Activated T-helper 17 cell treated with anti-CD3 and anti-CD28 coated beads, Interleukin-2, amount 50 U/mL, for 72 hours (primary cell): ENCODE measurements around the gene PDIA6. TPM values are rescaled to one million over a fixed set of nuclear protein-coding genes. Genes with fewer than 3 reads are reported as not detected.
A peak's percentile ranks its signal among the peaks of the same experiment; 100 is the strongest.
"Not testable (repeated sequence)": the region's sequence is repeated elsewhere in the genome, so short reads cannot be mapped to it uniquely, and the experiment has no call there.

ENCODE experiments used
- ATAC-seq: fragments of 150-1000 bp; cut with Tn5 transposase; replicated peaks from 2 replicates; pipeline ENCODE4 v1.10.0; 2021; ENCODE audit warnings: mild to moderate bottlenecking, moderate library complexity
- H3K27ac Mint-ChIP-seq: one replicate; pipeline ENCODE4 v1.8.0; 2022; ENCODE audit warnings: mixed read lengths
- H3K27me3 Mint-ChIP-seq: one replicate; pipeline ENCODE4 v1.8.0; 2022; ENCODE audit warnings: mixed read lengths
- H3K36me3 Mint-ChIP-seq: one replicate; pipeline ENCODE4 v1.8.0; 2022; ENCODE audit warnings: low read depth, mild to moderate bottlenecking, mixed read lengths
- H3K4me1 Mint-ChIP-seq: one replicate; pipeline ENCODE4 v1.8.0; 2022; ENCODE audit warnings: mixed read lengths
- H3K4me3 Mint-ChIP-seq: one replicate; pipeline ENCODE4 v1.8.0; 2022; ENCODE audit warnings: mild to moderate bottlenecking, mixed read lengths
- H3K9me3 Mint-ChIP-seq: one replicate; pipeline ENCODE4 v1.8.0; 2022; ENCODE audit warnings: mixed read lengths
- total RNA-seq, 2 donors: library from RNA; stranded (reverse); gene quantifications; one replicate each; pipeline ENCODE4 v1.2.3, GENCODE V29; 2022

PDIA6 gene
- total RNA-seq, 2 donors from 2014 or later: 129 to 206 TPM

DNA sequence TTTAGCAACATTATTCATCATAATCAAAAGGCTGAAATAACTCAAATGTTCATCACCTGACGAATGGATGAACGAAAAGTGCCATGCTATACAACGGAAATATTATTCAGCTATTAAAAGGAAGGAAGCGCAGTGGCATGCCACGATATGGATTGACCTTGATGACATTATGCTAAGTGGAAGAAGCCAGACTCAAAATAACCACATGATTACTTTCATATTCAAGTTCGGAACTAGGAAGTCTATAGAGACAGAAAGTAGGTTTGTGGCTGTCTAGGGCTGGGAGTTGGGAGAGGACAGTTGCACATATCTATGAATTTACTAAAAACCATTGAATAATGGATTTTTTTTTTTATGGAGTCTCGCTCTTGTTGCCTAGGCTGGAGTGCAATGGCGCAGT lies 13.4 kb upstream of the PDIA6 start:
- H3K36me3 Mint-ChIP-seq: no peaks in the 10 kb centered on the region
- ATAC-seq: no peak
- H3K4me3 Mint-ChIP-seq: no peak overlapping the region
- no peak overlapping the region for H3K27ac Mint-ChIP-seq
- no peaks in the 10 kb centered on the region for H3K9me3 Mint-ChIP-seq
- H3K4me1 Mint-ChIP-seq: no peaks in the 10 kb centered on the region
- peaks cover 14% of the 10 kb centered on the region for H3K27me3 Mint-ChIP-seq

DNA sequence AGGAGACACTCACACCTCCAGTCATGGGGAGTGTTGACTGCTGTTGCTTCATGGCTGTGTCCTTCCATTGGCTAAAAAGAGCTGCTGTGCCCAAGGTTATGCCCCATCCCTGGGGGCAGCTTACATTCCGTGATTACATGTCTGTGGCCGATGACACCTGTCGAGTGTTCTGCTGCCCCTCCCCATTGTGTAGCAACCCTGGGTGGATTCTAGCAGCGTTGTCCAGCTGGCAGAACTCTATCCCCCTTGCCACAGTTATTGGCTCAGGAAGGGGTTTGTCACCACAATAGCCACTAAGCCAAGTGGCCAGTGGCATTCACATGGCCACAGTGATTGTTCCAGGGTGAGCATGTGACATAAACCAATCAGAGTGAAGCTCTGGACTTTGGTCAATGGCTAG lies 11.6 kb upstream of the PDIA6 start:
- no peak for ATAC-seq
- Mint-ChIP-seq H3K4me1 (no peaks in the 10 kb centered on the region), H3K27ac (no peak overlapping the region), H3K9me3 (no peaks in the 10 kb centered on the region), H3K27me3 (peaks cover 18% of the 10 kb centered on the region), H3K36me3 (no peaks in the 10 kb centered on the region), H3K4me3 (no peak overlapping the region)

DNA sequence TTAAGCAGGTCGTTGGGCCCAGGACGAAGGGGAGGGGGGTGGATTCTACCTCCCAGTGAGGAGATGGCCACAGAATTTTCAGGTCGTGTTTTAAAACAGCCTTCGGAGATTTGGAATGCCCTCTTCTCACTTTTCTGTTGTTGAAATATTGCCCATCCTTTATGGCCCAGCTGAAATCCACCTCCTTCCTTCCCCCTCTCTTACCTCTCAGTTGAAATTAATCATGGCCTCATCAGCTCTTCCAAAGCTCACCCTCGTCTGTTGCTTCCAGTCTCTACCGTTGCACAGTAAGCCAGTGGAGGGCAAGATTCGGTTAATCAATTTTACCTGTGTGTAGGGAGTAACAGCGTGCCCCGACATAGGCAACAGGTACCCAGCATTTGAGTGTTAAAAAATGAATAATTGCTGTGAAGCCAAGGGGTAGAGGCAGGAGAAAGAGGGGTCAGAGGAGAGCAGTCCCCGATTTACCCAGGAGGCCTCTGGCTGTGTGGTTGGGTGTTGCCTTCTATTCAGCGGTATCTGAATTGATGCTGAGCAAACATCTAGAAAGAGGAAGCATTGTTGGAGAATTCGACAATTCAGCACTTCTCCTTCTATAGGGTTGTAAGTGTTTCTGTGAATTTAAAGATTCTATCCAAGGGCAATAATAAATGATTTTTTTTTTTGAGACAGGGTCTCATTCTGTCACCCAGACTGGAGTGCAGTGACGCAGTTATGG lies 8.6 kb upstream of the PDIA6 start:
- no peaks in the 10 kb centered on the region for H3K36me3 Mint-ChIP-seq
- peaks cover 14% of the 10 kb centered on the region for H3K27me3 Mint-ChIP-seq
- no peak for ATAC-seq
- H3K4me3 Mint-ChIP-seq: no peak overlapping the region
- no peaks in the 10 kb centered on the region for H3K4me1 Mint-ChIP-seq
- no peak overlapping the region for H3K27ac Mint-ChIP-seq
- no peaks in the 10 kb centered on the region for H3K9me3 Mint-ChIP-seq

DNA sequence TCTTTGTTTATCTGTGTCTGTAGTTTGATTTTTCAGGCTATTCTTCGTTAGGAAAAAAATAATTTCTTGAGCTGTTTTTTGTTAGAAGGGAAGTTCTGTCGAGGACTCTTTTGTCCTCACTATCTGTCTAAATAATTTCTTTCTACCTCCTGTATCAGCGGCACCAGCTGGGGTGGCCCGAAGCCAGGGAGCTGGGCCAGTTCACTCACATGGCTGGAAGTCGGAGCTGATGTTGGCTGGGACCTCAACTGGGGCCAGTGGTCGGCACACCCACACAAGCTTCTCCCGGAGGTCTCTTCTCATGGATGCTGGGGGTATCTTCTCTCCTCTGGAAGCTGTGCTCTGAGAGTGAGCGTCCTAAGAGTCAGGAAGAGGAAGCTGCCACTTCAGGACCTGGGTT lies 8.0 kb upstream of the PDIA6 start:
- H3K4me3 Mint-ChIP-seq: no peak overlapping the region
- H3K36me3 Mint-ChIP-seq: no peaks in the 10 kb centered on the region
- H3K27ac Mint-ChIP-seq: no peak overlapping the region
- peaks cover 14% of the 10 kb centered on the region for H3K27me3 Mint-ChIP-seq
- no peaks in the 10 kb centered on the region for H3K9me3 Mint-ChIP-seq
- H3K4me1 Mint-ChIP-seq: no peaks in the 10 kb centered on the region
- ATAC-seq: no peak

DNA sequence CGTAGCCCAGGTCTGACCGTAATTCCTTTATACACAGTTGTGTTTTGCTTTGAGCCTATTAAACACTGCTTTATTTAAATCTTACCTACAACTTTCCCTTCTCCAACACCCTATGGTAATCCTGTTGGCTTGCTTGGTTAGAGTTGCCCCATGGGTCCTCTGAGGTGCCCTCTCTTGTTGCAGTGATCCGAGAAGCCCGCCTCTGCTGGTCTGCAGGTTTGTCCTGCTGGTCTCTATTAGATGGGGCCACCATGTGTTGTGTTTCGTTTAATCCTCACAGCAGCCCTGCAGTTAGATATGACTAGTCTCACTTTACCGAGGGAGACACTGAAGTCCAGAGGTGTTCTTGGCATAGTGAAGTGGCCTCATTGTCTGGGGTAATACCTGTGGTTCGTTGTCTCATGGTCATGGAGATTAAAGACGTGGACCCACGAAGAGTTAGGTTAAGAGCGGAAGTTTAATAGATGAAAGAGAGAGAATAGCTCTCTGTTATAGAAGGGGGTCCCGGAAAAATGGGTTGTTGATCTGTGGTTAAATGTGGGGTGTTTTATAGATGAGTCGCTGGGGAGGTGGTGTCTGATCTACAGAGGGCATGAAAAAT lies 7.2 kb upstream of the PDIA6 start:
- no peaks in the 10 kb centered on the region for H3K4me1 Mint-ChIP-seq
- peaks cover 9% of the 10 kb centered on the region for H3K27me3 Mint-ChIP-seq
- no peaks in the 10 kb centered on the region for H3K9me3 Mint-ChIP-seq
- no peak for ATAC-seq
- H3K36me3 Mint-ChIP-seq: no peaks in the 10 kb centered on the region
- H3K4me3 Mint-ChIP-seq: no peak overlapping the region
- no peak overlapping the region for H3K27ac Mint-ChIP-seq

DNA sequence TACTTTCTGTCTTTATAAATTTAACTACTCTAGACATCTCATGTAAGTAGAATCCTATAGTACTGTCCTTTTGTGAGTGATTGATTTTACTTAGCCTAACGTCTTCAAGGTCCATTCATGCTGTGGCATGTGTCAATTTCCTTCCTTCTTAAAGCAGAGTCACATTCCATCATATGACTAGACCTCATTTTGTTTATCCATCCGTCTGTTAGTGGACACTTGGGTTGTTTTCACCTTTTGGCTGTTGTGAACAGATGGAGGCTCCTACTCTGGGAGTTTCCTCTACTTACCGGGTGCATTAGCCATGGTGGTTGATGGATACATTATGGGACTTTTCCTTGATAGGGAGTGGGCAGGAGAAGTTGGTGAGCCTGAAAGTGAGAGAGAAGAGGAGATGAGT lies 6.4 kb upstream of the PDIA6 start:
- peaks cover 7% of the 10 kb centered on the region for H3K27me3 Mint-ChIP-seq
- no peak for ATAC-seq
- H3K4me3 Mint-ChIP-seq: no peak overlapping the region
- no peaks in the 10 kb centered on the region for H3K36me3 Mint-ChIP-seq
- no peaks in the 10 kb centered on the region for H3K4me1 Mint-ChIP-seq
- H3K27ac Mint-ChIP-seq: no peak overlapping the region
- H3K9me3 Mint-ChIP-seq: no peaks in the 10 kb centered on the region

DNA sequence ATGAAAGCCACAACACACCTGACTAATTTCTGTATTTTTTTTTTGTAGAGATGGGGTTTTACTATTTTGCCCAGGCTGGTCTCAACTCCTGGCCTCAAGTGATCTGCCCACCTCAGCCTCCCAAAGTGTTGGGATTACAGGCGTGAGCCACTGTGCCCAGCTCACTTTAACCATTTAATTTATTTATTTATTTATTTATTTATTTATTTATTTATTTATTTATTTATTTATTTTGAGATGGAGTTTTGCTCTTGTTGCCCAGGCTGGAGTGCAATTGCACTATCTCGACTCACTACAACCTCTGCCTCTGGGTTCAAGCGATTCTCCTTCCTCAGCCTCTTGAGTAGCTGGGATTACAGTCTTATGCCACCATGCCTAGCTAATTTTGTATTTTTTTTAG lies 5.7 kb upstream of the PDIA6 start:
- not testable (repeated sequence) for H3K27me3 Mint-ChIP-seq, H3K36me3 Mint-ChIP-seq, H3K9me3 Mint-ChIP-seq, H3K4me3 Mint-ChIP-seq, H3K4me1 Mint-ChIP-seq, ATAC-seq, H3K27ac Mint-ChIP-seq

DNA sequence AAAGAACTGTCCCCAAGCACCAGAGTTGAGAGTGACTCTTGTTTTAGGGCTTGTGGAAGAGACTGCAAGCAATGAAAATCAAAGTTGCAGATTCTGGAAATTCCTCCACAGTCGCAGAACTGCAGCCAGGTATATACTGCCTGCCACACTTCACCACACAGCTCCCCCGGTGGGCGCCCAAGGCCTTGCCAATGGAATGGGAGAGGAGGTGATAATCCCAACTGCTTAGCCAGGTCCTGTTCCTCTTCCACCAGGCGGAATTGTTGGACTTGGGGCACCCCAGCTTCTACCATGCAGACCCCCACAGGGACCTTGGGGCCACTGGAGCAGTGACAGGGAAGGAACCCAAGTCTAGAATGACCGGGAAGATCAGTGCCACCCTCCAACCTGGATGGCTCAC lies 4.8 kb upstream of the PDIA6 start:
- Mint-ChIP-seq H3K4me3 (no peak overlapping the region), H3K36me3 (no peaks in the 10 kb centered on the region), H3K27ac (no peak overlapping the region), H3K27me3 (peaks cover 7% of the 10 kb centered on the region), H3K9me3 (no peaks in the 10 kb centered on the region), H3K4me1 (no peaks in the 10 kb centered on the region)
- ATAC-seq: no peak

DNA sequence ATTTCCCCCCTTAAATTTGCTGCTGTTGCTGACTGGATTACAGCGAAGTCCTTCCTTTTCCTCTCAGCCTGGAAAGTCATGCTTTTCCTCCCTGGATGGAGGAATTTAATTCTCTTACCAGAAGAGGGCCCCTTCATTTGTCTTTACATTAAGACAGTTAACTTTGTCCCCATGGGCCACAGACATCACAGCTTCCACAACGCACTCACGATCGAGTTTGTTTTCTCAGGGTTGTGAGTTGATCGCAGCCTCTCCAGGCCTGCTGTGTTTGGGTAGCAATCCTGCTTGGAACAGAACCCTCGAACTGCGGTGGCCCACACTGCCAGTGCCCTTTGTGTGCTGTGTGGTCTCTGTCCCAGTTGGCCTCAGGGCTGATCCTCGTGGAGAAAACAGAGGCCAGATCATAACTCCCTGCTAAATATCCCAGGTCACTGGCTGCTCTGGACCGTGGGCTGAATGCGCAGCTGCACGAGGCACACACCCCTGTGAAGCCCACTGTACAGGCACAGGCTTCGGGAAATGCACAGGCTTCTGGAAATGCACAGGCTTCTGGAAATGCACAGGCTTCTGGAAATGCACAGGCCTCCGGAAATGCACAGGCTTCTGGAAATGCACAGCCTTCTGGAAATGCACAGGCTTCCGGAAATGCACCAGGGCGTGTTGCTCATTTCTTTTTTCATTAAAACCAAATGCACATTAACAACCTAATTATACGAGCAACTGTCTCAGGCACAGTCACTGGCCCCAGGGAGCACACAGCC lies 2.2 kb upstream of the PDIA6 start:
- Mint-ChIP-seq H3K4me3 (peak overlapping the region; percentile 75), H3K27ac (no peak overlapping the region), H3K4me1 (peaks cover 10% of the 10 kb centered on the region), H3K36me3 (peaks cover 22% of the 10 kb centered on the region), H3K9me3 (no peaks in the 10 kb centered on the region), H3K27me3 (peaks cover under 1% of the 10 kb centered on the region)
- no peak for ATAC-seq

DNA sequence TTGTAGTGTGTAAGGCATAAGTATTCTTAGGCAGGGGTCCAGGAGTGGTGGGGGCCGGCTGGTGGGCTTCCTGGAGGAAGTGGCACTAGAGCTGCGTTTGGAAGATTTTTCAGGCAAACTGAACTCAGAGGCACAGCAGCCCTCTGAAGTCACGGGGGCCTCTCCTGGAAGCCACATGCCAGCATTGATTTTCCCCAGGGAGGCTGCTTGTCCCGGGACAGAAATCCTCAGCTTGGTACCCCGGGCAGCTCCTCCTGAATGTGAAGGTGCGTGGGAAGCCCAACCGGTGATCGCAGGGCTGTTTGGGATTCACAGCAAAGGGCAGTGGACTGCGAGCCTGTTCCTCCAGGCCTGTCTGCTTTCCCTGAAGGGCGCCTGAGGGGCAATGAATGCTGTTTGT lies 1.6 kb upstream of the PDIA6 start:
- Mint-ChIP-seq H3K9me3 (no peaks in the 10 kb centered on the region), H3K27ac (no peak overlapping the region), H3K4me1 (peaks cover 11% of the 10 kb centered on the region), H3K27me3 (no peaks in the 10 kb centered on the region), H3K36me3 (peaks cover 28% of the 10 kb centered on the region), H3K4me3 (peak overlapping the region; percentile 75)
- no peak for ATAC-seq

DNA sequence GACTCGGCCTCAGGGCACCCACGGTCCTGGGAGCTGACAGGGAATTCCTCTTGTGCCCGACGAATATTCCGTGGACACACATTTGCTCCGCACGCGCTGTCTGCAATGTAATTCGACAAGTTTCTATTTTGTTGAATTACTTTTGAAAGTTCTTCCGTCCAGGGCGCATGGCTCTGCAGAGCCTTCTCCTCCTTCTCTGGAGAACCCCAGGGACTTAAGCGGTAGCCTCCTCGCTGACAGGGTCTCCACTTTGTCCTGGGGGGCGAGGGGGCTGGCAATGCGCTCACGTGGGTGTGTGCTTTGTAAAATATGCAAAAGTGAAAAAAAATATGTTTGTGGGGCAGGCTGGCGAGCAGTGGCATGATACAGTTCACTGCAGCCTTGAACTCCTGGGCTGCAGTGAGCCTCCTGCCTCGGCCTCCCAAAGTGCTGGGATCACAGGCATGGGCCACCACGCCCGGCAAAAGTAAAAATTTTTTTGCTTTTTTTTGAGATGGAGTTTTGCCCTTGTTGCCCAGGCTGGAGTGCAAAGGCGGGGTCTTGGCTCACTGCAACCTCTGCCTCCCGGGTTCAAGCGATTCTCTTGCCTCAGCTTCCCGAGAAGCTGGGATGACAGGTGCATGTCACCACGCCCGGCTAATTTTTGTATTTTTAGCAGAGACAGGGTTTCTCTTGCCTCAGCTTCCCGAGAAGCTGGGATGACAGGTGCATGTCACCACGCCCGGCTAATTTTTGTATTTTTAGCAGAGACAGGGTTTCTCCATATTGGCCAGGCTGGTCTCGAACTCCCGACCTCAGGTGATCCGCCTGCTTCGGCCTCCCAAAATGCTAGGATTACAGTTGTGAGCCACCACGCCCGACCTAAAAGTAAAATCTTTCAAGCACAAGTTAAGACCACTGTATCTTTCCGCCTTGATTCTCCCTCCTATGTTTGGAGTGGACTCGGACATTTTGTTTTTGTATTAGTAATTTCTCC lies 866 bp upstream of the PDIA6 start:
- Mint-ChIP-seq H3K36me3 (peaks cover 35% of the 10 kb centered on the region), H3K27ac (peak overlapping the region; percentile 25), H3K4me3 (peak overlapping the region; percentile 75), H3K4me1 (peaks cover 13% of the 10 kb centered on the region)
- ATAC-seq, H3K27me3 Mint-ChIP-seq, H3K9me3 Mint-ChIP-seq: not testable (repeated sequence)

DNA sequence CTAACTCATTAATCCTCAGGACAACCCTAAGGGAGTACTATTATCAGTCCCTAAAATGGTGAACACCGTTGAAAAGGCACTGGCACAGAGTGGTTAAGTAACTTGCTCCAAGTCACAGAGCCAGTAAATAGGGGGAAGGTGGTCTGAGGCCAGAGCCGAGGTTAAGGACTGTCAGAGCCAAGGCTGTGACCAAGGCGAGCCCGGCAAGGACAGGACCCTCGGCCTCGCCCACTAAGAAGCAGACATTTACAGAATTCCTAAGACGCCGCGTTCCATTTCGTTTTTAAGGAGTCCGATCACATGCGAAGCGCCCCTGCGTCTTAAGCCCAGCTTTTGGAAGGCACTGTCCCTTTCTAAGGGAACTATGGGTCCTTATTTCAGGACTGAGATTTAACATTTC lies 1.1 kb downstream of the PDIA6 start:
- Mint-ChIP-seq H3K36me3 (peaks cover 55% of the 10 kb centered on the region), H3K4me3 (peak overlapping the region; percentile 98), H3K9me3 (no peaks in the 10 kb centered on the region), H3K27me3 (no peaks in the 10 kb centered on the region), H3K27ac (peak overlapping the region; percentile 94), H3K4me1 (peaks cover 26% of the 10 kb centered on the region)
- no peak for ATAC-seq

DNA sequence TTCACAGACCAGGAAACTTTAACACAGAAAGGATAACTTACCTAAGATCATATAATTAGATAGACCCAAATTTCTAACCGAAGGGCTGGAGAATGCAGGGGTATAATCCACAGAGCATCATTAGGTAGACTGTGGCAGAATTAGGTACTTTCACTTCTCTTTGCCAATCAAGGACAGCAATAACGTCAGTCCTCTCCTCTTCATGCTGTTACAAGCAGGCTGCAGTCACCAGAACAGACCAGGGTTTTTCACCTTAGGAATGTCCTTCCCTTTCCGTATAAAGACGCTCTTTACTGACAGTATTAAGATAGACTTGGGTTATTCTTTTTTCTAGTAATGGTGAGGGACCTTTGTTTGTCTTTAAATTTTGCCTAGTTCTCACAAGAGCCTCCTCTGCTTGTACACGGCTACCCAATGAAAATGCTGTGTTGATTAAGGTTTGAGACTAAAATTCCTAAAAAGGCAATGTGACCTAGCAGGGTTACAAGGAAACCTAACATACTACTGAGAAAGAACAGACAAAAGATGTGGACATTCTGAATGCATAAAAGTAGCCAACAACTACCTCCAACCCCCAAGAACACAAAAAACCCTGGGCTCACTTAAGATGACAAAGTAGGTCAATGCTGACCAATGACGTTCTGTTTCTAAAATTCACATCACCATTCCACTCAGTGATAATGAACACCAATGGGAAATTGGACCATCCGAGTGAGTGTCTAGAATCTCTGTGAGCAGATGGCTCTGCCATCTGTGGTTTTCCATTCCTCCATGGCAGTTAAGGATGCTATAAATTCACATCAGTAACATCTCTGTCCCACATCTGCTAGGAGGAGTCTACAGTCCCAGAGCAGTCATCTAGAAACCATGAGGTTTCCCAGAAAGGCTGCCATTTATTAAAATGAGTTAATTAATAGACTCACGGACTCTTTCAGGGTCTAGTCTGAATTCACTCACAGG lies 2.1 kb downstream of the PDIA6 start:
- H3K4me3 Mint-ChIP-seq: peak overlapping the region; percentile 98
- H3K27ac Mint-ChIP-seq: peak overlapping the region; percentile 94
- peaks cover 61% of the 10 kb centered on the region for H3K36me3 Mint-ChIP-seq
- no peaks in the 10 kb centered on the region for H3K27me3 Mint-ChIP-seq
- ATAC-seq: peak; percentile 34
- peaks cover 26% of the 10 kb centered on the region for H3K4me1 Mint-ChIP-seq
- H3K9me3 Mint-ChIP-seq: no peaks in the 10 kb centered on the region
